ENCODE results near the gene KYAT1. TPM values are rescaled to one million over a fixed set of nuclear protein-coding genes. Genes with fewer than 3 reads are reported as not detected.

Gene KYAT1
- total and polyA plus RNA-seq, 2 of the 13 experiments (the other 11 are each of a cell fraction or from before 2014, with no cell fraction given) = 9.2 to 46.5 TPM

DNA sequence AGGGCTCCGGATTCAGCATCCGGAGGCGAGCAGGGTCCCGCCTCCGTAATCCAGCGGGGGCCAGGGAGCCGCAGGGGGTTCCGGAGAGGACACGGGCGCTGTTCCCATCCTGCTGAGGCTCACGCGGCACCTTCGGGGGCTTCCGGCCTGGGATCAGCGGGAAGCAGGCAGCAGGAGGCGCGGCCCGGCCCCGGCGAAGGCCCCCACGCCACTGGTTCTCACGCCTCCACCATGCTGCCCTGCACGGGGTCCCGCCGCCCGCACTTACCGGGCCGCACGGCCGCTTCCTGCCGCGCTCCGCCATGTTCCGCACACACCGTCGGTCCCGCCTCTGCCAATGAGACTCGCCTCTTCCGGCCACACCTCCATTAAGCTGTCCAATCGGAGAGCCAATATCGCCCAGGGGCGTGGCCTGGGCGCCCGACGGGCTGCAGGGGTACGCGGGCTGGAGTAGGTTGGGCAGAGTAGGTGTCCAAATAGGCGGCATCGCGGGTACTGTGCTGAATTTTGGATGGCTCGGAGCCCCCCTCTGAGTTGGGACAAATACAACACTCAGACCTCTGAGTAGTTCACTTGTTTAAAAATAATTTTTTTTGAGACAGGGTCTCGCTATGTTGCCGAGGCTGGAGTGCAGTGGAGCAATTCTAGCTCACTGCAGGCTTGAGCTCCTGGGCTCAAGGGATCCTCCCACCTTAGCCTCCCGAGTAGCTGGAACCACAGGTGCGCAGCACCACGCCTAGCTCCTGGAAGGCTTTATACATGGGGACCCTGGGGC lies 52.1 kb downstream of the KYAT1 start, which contains the start of gene SPOUT1 (continued):
- TF ChIP-seq ZNF883 (CRISPR knock-in tag; IDR thresholded peaks at IDR 0.05; ENCODE audit: not compliant biosample characterization) = peak; percentile 73
- TF ChIP-seq, protein P1, sequence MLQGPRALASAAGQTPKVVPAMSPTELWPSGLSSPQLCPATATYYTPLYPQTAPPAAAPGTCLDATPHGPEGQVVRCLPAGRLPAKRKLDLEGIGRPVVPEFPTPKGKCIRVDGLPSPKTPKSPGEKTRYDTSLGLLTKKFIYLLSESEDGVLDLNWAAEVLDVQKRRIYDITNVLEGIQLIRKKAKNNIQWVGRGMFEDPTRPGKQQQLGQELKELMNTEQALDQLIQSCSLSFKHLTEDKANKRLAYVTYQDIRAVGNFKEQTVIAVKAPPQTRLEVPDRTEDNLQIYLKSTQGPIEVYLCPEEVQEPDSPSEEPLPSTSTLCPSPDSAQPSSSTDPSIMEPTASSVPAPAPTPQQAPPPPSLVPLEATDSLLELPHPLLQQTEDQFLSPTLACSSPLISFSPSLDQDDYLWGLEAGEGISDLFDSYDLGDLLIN (CRISPR knock-in tag; IDR thresholded peaks at IDR 0.05; ENCODE audit: borderline replicate concordance) = peak; percentile 85; the same call in 1 of the 2 replicates
- no peak for TF ChIP-seq KAT2B (IDR thresholded peaks at IDR 0.05; ENCODE audit: borderline replicate concordance, low read depth, low read length)
- TF ChIP-seq, protein P2, sequence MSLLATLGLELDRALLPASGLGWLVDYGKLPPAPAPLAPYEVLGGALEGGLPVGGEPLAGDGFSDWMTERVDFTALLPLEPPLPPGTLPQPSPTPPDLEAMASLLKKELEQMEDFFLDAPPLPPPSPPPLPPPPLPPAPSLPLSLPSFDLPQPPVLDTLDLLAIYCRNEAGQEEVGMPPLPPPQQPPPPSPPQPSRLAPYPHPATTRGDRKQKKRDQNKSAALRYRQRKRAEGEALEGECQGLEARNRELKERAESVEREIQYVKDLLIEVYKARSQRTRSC (CRISPR knock-in tag; IDR thresholded peaks at IDR 0.05; ENCODE audit: low read depth) = 0 out of 2 replicates have a peak, but pooled peaks have one; percentile 57
- peak; percentile 86; the same call in 1 of the 2 replicates for TF ChIP-seq ZNF138 (CRISPR knock-in tag; IDR thresholded peaks at IDR 0.05; ENCODE audit: low read depth)
- TF ChIP-seq ZNF510 (CRISPR knock-in tag; IDR thresholded peaks at IDR 0.05; ENCODE audit: low read depth) = 0 out of 2 replicates have a peak, but pooled peaks have one; percentile 76
- TF ChIP-seq, protein P3, sequence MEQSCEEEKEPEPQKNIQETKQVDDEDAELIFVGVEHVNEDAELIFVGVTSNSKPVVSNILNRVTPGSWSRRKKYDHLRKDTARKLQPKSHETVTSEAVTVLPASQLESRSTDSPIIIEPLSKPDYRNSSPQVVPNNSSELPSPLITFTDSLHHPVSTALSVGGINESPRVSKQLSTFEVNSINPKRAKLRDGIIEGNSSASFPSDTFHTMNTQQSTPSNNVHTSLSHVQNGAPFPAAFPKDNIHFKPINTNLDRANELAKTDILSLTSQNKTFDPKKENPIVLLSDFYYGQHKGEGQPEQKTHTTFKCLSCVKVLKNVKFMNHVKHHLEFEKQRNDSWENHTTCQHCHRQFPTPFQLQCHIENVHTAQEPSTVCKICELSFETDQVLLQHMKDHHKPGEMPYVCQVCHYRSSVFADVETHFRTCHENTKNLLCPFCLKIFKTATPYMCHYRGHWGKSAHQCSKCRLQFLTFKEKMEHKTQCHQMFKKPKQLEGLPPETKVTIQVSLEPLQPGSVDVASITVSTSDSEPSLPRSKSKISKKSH (CRISPR knock-in tag; IDR thresholded peaks at IDR 0.05; ENCODE audit: borderline replicate concordance) = no peak
- TF ChIP-seq, protein P4, sequence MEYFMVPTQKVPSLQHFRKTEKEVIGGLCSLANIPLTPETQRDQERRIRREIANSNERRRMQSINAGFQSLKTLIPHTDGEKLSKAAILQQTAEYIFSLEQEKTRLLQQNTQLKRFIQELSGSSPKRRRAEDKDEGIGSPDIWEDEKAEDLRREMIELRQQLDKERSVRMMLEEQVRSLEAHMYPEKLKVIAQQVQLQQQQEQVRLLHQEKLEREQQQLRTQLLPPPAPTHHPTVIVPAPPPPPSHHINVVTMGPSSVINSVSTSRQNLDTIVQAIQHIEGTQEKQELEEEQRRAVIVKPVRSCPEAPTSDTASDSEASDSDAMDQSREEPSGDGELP (IDR thresholded peaks at IDR 0.05; ENCODE audit: borderline replicate concordance, low read depth) = peak; percentile 14; the same call in 1 of the 2 replicates
- peak; percentile 67; the same call in 1 of the 2 replicates for TF ChIP-seq ZNF232 (CRISPR knock-in tag; IDR thresholded peaks at IDR 0.05; ENCODE audit: borderline replicate concordance)
- TF ChIP-seq HNRNPL (IDR thresholded peaks at IDR 0.05; ENCODE audit: low read depth, low read length) = peak; percentile 84
- peak; percentile 79 for TF ChIP-seq NFYB (CRISPR knock-in tag; IDR thresholded peaks at IDR 0.05)
- peak; percentile 74; the same call in 1 of the 2 replicates for TF ChIP-seq PHF20 (CRISPR knock-in tag; IDR thresholded peaks at IDR 0.05)
- TF ChIP-seq ZNF251 (CRISPR knock-in tag; IDR thresholded peaks at IDR 0.05) = no peak
- TF ChIP-seq, protein P5, sequence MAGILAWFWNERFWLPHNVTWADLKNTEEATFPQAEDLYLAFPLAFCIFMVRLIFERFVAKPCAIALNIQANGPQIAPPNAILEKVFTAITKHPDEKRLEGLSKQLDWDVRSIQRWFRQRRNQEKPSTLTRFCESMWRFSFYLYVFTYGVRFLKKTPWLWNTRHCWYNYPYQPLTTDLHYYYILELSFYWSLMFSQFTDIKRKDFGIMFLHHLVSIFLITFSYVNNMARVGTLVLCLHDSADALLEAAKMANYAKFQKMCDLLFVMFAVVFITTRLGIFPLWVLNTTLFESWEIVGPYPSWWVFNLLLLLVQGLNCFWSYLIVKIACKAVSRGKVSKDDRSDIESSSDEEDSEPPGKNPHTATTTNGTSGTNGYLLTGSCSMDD (CRISPR knock-in tag; IDR thresholded peaks at IDR 0.05) = 0 out of 2 replicates have a peak, but pooled peaks have one; percentile 26
- 0 out of 2 replicates have a peak, but pooled peaks have one; percentile 61 for TF ChIP-seq SNAI1 (CRISPR knock-in tag; IDR thresholded peaks at IDR 0.05; ENCODE audit: borderline replicate concordance)
- TF ChIP-seq ZBTB8A (CRISPR knock-in tag; IDR thresholded peaks at IDR 0.05; ENCODE audit: borderline replicate concordance, low read depth) = peak; percentile 81; the same call in 1 of the 2 replicates
- peak; percentile 49; the same call in 1 of the 2 replicates for TF ChIP-seq RXRB (CRISPR knock-in tag; IDR thresholded peaks at IDR 0.05; ENCODE audit: borderline replicate concordance)
- TF ChIP-seq, protein P6, sequence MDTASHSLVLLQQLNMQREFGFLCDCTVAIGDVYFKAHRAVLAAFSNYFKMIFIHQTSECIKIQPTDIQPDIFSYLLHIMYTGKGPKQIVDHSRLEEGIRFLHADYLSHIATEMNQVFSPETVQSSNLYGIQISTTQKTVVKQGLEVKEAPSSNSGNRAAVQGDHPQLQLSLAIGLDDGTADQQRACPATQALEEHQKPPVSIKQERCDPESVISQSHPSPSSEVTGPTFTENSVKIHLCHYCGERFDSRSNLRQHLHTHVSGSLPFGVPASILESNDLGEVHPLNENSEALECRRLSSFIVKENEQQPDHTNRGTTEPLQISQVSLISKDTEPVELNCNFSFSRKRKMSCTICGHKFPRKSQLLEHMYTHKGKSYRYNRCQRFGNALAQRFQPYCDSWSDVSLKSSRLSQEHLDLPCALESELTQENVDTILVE (CRISPR knock-in tag; IDR thresholded peaks at IDR 0.05) = 0 out of 2 replicates have a peak, but pooled peaks have one; percentile 36
